ENCODE results near the gene CD300LF. TPM values are rescaled to one million over a fixed set of nuclear protein-coding genes. Genes with fewer than 3 reads are reported as not detected.

CD300LF gene
- polyA plus RNA-seq, 4 donors = 0.22 to 0.44 (median 0.36) TPM

DNA sequence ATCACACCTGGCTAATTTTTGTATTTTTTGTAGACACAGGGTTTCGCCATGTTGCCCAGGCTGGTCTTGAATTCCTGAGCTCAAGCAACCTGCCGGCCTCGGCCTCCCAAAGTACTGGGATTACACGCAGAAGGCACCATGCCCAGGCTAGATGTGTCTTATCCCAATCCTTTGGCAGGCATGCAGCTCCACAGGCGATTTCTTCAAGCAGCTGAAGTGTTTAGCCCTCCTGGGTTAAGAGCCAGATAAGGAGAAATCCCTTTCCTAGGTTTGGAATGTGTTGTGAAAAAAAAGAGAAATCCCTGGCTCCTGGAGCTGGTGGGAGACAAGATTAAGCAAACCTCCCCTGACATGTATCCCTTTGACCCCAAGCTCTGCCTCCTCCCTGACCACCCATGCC is 33.7 kb upstream of the CD300LF start:
- no peak for DNase-seq (ENCODE audit: low read depth in 4 of 4, low spot score in 2 of 4)

GRCh38 chr17:74745548-74746177 is 32.9 kb upstream of the CD300LF start:
- no peak for DNase-seq (ENCODE audit: low read depth in 4 of 4, low spot score in 2 of 4)

DNA sequence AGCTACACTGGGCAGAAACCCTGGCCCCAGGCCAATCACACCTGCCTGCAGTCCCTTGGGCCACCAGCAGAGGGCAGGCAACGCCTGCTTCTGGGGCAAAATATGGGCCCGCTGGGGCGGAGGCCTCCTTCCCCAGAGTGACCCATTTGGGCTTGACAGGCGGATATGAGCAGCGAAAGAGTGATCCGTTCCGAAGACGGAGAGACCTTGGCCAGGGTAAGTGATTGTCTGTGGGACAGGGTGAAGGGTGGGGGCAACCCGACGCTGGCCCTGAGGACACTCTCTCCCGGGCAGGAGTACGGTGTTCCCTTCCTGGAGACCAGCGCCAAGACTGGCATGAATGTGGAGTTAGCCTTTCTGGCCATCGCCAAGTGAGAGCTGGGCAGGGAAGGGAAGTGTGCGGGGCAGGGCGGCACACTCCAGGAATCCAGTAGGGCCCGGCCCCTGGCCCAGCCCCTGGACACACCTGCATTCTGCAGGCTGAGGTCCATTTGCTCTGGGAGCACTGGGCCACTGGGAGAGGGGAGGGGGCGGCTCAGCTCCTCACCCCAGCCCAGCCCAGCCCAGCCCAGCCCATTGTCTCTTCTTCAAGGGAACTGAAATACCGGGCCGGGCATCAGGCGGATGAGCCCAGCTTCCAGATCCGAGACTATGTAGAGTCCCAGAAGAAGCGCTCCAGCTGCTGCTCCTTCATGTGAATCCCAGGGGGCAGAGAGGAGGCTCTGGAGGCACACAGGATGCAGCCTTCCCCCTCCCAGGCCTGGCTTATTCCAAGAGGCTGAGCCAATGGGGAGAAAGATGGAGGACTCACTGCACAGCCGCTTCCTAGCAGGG is 32.2 kb upstream of the CD300LF start:
- no peak for DNase-seq (ENCODE audit: low read depth in 4 of 4, low spot score in 2 of 4)

DNA sequence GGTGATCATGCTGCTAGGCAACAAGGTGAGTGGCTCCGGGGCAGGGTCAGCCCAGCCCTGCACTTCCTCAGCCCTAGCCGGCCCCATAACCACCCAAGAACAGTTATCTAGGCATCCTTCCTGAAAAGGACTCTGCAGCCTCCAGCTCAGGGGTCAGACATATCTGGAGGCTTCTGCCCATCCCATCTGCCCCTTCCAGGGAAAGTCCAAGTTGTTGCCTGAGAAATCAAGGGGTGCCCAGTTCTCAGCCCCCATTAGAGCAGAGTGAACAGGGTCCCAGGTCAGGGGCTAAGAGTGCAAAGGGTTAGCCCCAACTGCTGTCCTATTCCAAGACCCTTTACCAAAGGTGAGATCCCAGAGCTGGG is 31.6 kb upstream of the CD300LF start:
- DNase-seq (ENCODE audit: low read depth in 4 of 4, low spot score in 2 of 4) = no peak

GRCh38 chr17:74743755-74744154 is 31.0 kb upstream of the CD300LF start:
- DNase-seq (ENCODE audit: low read depth in 4 of 4, low spot score in 2 of 4) = no peak

GRCh38 chr17:74742978-74743545 is 30.3 kb upstream of the CD300LF start:
- DNase-seq (ENCODE audit: low read depth in 4 of 4, low spot score in 2 of 4) = no peak

- DNase-seq (ENCODE audit: low read depth in 4 of 4, low spot score in 2 of 4) = no peak
Observed at GRCh38 chr17:74742153-74742515, 29.4 kb upstream of the CD300LF start.

DNA sequence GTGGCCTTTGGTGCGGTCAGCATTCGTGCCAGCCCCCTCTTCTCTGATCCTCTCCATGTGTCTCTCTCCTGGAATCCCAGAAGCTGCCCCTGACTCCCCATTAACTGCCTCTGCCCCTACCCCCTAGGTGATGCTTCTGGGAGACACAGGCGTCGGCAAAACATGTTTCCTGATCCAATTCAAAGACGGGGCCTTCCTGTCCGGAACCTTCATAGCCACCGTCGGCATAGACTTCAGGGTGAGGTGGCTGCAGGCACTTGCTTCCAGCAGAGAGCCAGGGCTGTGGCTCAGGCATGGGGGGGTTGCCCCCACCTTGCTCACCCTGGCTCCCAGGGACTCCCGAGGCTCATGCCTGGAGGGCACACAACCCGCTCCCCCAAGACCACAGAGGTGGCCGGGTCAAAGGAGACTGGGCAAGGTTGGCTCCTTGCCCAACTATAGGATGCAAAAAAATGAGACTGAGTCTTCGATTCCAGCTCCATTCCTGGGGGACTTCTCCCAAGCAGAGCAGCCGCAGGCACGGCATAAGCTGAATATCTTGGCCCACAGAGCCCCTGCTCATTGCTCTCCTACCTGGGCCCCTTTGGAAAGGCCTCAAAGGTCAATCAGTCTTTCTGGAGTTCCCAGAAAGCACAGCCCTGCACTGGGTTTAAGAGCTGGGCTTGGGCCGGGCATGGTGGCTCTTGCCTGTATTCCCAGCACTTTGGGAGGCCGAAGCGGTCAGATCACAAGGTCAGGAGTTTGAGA is 28.1 kb upstream of the CD300LF start:
- DNase-seq (ENCODE audit: low read depth in 4 of 4, low spot score in 2 of 4) = no peak

DNA sequence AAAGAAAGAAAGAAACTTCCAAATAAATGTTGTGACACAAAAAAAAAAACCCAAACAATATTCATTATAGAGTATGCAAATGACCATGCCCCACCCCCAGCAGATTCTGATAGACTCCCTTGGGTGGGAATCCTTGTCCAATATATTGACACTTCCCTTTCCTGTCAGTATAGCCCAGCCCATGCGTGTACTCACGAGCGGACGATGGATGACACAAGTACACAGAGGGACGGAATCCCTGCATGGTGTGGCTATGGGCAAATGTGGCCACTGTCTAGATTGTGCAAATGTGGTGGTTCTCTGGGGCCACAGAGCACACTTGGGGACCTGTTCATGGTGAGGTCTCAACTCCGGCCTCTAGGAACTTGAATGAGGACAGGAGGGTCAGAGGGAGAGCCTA is 27.4 kb upstream of the CD300LF start:
- DNase-seq (ENCODE audit: low read depth in 4 of 4, low spot score in 2 of 4) = no peak

GRCh38 chr17:74739227-74739831 is 26.6 kb upstream of the CD300LF start:
- DNase-seq (ENCODE audit: low read depth in 4 of 4, low spot score in 2 of 4) = no peak

GRCh38 chr17:74738051-74738996 is 25.6 kb upstream of the CD300LF start:
- no peak for DNase-seq (ENCODE audit: low read depth in 4 of 4, low spot score in 2 of 4)

GRCh38 chr17:74737299-74738050 is 24.8 kb upstream of the CD300LF start:
- DNase-seq (ENCODE audit: low read depth in 4 of 4, low spot score in 2 of 4) = no peak

GRCh38 chr17:74736513-74737298 is 24.0 kb upstream of the CD300LF start, which contains the start of gene RAB37:
Gene RAB37, plus strand, starts transcription at chr17:74737256. Its CDS starts 17 bp downstream, at chr17:74737273.
- no peak for DNase-seq (ENCODE audit: low read depth in 4 of 4, low spot score in 2 of 4)

GRCh38 chr17:74734256-74734655 is 21.5 kb upstream of the CD300LF start:
- DNase-seq (ENCODE audit: low read depth in 4 of 4, low spot score in 2 of 4) = no peak

DNA sequence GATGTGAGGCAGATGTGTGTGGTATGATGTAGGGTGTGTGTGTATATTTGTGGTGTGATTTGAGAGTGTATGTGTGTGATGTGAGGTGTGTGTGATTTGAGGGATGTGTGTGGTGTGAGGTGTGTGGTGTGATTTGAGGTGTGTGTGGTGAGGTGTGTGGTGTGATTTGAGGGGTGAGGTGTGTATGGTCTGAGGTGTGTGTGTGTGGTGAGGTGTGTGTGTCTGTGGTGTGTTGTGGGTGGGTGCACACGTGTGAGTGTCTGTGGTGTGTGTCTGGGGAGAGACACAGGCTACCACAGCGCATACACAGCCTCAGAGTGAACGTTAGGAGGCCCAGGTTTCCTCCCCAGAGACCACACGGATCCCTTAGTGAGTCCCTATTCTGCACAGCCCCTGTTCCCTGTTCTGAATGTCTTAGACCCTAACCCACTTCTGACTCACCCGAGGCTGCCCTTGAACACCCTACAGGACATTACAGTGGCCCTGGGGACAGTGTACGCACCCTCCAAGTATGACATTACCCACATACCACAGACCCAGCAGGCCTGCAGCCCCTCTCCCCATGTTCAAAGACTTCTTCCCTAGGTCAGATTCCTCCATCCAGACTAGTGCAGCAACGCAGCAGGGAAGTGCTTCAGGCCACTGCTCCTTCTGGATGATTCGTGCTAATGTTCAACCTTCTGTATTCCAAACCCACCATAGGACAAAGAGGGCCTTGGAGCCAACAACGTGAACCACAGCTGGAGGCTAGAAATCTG is 20.8 kb upstream of the CD300LF start:
- no peak for DNase-seq (ENCODE audit: low read depth in 4 of 4, low spot score in 2 of 4)

DNA sequence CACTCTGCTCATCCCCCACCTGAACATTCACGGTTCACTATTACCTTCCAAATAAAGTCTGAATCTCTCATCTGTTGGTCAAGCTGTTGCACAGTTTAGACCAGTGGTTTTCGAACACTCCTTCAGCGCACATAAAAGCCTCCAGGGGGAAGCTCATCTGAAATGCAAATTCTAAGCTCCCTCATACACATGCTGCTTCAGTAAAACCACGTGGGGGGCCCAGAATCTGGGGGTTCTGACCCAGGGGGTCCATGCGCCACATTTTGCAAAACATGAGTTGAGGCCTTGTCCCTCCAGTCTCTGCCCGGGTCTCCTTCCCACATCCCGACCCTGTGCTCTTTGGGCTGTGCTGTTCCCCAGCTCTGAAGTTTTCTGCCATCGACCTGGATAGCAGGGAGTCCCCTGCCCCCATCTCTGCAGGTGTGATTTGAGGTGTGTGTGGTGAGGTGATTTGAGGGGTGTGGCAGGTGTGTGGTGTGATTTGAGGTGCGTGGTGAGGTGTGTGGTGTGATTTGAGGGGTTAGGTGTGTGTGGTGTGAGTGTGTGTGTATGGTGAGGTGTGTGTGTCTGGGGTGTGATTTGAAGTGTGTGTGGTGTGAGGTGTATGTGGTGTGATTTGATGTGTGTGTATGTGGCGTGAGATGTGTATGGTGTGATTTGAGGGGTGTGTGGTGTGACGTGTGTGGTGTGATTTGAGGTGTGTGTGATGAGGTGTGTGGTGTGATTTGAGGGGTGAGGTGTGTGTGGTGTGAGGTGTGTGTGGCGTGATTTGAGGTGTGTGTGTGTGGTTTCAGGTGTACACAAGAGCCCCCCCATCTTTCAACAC is 19.5 kb upstream of the CD300LF start:
- DNase-seq (ENCODE audit: low read depth in 4 of 4, low spot score in 2 of 4) = no peak

DNA sequence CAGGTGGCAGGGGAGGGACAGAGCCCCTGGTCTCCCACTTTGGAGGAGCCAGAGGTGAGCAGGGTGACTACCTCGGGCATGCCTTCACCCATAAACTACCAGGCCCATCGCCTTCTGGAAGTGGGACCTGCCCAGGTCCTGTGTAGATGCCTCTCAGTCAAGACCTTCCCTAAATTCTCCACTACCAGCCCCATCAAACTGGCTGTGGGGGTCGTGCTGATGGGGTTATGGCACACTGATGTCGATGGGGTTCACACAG is 18.6 kb upstream of the CD300LF start:
- DNase-seq (ENCODE audit: low read depth in 4 of 4, low spot score in 2 of 4) = no peak
